ENCODE measurements around the gene GGT6.

DNA sequence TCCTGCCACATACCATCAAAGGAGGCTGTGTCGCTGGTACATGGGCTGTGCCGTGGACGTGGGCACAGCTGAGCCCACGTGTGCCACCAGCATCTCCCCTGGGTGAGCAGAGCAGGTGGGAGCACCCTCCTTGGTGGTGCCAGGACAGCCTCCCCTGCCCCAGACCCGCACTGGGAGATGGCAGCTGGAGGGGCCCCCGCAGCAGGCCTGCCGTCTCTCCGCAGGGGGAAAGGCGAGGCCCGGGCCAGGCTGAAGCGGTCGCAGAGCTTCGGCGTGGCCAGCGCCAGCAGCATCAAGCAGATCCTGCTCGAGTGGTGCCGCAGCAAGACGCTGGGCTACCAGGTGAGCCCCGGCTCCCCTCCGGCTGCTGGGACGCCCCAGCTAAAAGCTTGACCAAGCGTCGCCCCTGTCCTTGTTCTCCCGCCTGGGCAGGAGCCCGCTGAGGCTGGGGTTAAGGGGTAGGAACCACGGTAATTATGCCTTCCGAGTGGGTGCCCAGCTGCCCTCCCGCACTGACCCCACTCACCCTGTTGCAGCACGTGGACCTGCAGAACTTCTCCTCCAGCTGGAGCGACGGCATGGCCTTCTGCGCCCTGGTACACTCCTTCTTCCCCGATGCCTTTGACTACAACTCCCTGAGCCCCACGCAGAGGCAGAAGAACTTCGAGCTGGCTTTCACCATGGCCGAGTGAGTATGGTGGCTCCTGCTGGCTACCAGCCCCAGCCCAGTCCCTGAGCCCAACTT, 36.4 kb upstream of the GGT6 start:
- TF ChIP-seq, protein P1, sequence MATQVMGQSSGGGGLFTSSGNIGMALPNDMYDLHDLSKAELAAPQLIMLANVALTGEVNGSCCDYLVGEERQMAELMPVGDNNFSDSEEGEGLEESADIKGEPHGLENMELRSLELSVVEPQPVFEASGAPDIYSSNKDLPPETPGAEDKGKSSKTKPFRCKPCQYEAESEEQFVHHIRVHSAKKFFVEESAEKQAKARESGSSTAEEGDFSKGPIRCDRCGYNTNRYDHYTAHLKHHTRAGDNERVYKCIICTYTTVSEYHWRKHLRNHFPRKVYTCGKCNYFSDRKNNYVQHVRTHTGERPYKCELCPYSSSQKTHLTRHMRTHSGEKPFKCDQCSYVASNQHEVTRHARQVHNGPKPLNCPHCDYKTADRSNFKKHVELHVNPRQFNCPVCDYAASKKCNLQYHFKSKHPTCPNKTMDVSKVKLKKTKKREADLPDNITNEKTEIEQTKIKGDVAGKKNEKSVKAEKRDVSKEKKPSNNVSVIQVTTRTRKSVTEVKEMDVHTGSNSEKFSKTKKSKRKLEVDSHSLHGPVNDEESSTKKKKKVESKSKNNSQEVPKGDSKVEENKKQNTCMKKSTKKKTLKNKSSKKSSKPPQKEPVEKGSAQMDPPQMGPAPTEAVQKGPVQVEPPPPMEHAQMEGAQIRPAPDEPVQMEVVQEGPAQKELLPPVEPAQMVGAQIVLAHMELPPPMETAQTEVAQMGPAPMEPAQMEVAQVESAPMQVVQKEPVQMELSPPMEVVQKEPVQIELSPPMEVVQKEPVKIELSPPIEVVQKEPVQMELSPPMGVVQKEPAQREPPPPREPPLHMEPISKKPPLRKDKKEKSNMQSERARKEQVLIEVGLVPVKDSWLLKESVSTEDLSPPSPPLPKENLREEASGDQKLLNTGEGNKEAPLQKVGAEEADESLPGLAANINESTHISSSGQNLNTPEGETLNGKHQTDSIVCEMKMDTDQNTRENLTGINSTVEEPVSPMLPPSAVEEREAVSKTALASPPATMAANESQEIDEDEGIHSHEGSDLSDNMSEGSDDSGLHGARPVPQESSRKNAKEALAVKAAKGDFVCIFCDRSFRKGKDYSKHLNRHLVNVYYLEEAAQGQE (IDR thresholded peaks at IDR 0.05; ENCODE audit: borderline replicate concordance in 1 of 2, low read depth in 1 of 2, low read length in 2 of 2), result no peak
- TF ChIP-seq SMC3 (IDR thresholded peaks at IDR 0.05; ENCODE audit: low read length) (no peak), POLR2A (IDR thresholded peaks at IDR 0.05; ENCODE audit: insufficient read depth in 1 of 2, low read depth in 2 of 2, low read length in 2 of 2) (no peak), SIN3B (IDR thresholded peaks at IDR 0.05; ENCODE audit: low read length) (no peak), RFX5 (IDR thresholded peaks at IDR 0.05; ENCODE audit: low read depth, low read length) (no peak), NFE2L1 (CRISPR knock-in tag; IDR thresholded peaks at IDR 0.05; ENCODE audit: borderline replicate concordance) (no peak), SNAPC2 (CRISPR knock-in tag; IDR thresholded peaks at IDR 0.05) (no peak), MBD4 (IDR thresholded peaks at IDR 0.05; ENCODE audit: borderline replicate concordance, low read length) (no peak), ZNF709 (CRISPR knock-in tag; IDR thresholded peaks at IDR 0.05) (no peak), SRF (IDR thresholded peaks at IDR 0.05; ENCODE audit: low read depth, low read length) (no peak), ZNF780A (CRISPR knock-in tag; IDR thresholded peaks at IDR 0.05) (no peak)
- TF ChIP-seq, protein P2, sequence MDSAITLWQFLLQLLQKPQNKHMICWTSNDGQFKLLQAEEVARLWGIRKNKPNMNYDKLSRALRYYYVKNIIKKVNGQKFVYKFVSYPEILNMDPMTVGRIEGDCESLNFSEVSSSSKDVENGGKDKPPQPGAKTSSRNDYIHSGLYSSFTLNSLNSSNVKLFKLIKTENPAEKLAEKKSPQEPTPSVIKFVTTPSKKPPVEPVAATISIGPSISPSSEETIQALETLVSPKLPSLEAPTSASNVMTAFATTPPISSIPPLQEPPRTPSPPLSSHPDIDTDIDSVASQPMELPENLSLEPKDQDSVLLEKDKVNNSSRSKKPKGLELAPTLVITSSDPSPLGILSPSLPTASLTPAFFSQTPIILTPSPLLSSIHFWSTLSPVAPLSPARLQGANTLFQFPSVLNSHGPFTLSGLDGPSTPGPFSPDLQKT (CRISPR knock-in tag; IDR thresholded peaks at IDR 0.05; ENCODE audit: borderline replicate concordance), result no peak
- TF ChIP-seq, protein P3, sequence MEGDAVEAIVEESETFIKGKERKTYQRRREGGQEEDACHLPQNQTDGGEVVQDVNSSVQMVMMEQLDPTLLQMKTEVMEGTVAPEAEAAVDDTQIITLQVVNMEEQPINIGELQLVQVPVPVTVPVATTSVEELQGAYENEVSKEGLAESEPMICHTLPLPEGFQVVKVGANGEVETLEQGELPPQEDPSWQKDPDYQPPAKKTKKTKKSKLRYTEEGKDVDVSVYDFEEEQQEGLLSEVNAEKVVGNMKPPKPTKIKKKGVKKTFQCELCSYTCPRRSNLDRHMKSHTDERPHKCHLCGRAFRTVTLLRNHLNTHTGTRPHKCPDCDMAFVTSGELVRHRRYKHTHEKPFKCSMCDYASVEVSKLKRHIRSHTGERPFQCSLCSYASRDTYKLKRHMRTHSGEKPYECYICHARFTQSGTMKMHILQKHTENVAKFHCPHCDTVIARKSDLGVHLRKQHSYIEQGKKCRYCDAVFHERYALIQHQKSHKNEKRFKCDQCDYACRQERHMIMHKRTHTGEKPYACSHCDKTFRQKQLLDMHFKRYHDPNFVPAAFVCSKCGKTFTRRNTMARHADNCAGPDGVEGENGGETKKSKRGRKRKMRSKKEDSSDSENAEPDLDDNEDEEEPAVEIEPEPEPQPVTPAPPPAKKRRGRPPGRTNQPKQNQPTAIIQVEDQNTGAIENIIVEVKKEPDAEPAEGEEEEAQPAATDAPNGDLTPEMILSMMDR (CRISPR knock-in tag; IDR thresholded peaks at IDR 0.05), result no peak
- TF ChIP-seq, protein P4, sequence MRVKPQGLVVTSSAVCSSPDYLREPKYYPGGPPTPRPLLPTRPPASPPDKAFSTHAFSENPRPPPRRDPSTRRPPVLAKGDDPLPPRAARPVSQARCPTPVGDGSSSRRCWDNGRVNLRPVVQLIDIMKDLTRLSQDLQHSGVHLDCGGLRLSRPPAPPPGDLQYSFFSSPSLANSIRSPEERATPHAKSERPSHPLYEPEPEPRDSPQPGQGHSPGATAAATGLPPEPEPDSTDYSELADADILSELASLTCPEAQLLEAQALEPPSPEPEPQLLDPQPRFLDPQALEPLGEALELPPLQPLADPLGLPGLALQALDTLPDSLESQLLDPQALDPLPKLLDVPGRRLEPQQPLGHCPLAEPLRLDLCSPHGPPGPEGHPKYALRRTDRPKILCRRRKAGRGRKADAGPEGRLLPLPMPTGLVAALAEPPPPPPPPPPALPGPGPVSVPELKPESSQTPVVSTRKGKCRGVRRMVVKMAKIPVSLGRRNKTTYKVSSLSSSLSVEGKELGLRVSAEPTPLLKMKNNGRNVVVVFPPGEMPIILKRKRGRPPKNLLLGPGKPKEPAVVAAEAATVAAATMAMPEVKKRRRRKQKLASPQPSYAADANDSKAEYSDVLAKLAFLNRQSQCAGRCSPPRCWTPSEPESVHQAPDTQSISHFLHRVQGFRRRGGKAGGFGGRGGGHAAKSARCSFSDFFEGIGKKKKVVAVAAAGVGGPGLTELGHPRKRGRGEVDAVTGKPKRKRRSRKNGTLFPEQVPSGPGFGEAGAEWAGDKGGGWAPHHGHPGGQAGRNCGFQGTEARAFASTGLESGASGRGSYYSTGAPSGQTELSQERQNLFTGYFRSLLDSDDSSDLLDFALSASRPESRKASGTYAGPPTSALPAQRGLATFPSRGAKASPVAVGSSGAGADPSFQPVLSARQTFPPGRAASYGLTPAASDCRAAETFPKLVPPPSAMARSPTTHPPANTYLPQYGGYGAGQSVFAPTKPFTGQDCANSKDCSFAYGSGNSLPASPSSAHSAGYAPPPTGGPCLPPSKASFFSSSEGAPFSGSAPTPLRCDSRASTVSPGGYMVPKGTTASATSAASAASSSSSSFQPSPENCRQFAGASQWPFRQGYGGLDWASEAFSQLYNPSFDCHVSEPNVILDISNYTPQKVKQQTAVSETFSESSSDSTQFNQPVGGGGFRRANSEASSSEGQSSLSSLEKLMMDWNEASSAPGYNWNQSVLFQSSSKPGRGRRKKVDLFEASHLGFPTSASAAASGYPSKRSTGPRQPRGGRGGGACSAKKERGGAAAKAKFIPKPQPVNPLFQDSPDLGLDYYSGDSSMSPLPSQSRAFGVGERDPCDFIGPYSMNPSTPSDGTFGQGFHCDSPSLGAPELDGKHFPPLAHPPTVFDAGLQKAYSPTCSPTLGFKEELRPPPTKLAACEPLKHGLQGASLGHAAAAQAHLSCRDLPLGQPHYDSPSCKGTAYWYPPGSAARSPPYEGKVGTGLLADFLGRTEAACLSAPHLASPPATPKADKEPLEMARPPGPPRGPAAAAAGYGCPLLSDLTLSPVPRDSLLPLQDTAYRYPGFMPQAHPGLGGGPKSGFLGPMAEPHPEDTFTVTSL (CRISPR knock-in tag; IDR thresholded peaks at IDR 0.05; ENCODE audit: borderline replicate concordance), result no peak
